ENCODE results near the gene CEP112.

- TF ChIP-seq ZC3H10 (CRISPR knock-in tag; IDR thresholded peaks at IDR 0.05) (no peak), ARNTL (CRISPR knock-in tag; IDR thresholded peaks at IDR 0.05; ENCODE audit: borderline replicate concordance, low read depth) (no peak), ZNF8 (CRISPR knock-in tag; IDR thresholded peaks at IDR 0.05) (no peak), CREB5 (CRISPR knock-in tag; IDR thresholded peaks at IDR 0.05; ENCODE audit: low read depth) (no peak), BACH2 (CRISPR knock-in tag; IDR thresholded peaks at IDR 0.05; ENCODE audit: borderline replicate concordance) (no peak), RARB (CRISPR knock-in tag; IDR thresholded peaks at IDR 0.05) (no peak), TCF4 (CRISPR knock-in tag; IDR thresholded peaks at IDR 0.05; ENCODE audit: borderline replicate concordance) (no peak), CSRNP3 (CRISPR knock-in tag; IDR thresholded peaks at IDR 0.05) (no peak), ZFP3 (CRISPR knock-in tag; IDR thresholded peaks at IDR 0.05) (no peak), CSDC2 (CRISPR knock-in tag; IDR thresholded peaks at IDR 0.05) (no peak)
These were observed 37.2 kb upstream of the CEP112 start, which contains the start of gene APOH for GRCh38 chr17:66228887-66229782.
